GM20431 (cell line): Measurements from ENCODE around the gene VPS26B.
"Not testable (repeated sequence)": the region's sequence is repeated elsewhere in the genome, so short reads cannot be mapped to it uniquely, and the experiment has no call there.

ENCODE experiments used
- in situ Hi-C: fragments of 300-500 bp; cut with MseI, MboI; formaldehyde crosslinking; loops from one replicate; pipeline ENCODE4 v1.15.0; 2020; ENCODE audit warnings: low sequenced_read_pairs; ENCODE audit not compliant: unreplicated experiment

Gene VPS26B

DNA sequence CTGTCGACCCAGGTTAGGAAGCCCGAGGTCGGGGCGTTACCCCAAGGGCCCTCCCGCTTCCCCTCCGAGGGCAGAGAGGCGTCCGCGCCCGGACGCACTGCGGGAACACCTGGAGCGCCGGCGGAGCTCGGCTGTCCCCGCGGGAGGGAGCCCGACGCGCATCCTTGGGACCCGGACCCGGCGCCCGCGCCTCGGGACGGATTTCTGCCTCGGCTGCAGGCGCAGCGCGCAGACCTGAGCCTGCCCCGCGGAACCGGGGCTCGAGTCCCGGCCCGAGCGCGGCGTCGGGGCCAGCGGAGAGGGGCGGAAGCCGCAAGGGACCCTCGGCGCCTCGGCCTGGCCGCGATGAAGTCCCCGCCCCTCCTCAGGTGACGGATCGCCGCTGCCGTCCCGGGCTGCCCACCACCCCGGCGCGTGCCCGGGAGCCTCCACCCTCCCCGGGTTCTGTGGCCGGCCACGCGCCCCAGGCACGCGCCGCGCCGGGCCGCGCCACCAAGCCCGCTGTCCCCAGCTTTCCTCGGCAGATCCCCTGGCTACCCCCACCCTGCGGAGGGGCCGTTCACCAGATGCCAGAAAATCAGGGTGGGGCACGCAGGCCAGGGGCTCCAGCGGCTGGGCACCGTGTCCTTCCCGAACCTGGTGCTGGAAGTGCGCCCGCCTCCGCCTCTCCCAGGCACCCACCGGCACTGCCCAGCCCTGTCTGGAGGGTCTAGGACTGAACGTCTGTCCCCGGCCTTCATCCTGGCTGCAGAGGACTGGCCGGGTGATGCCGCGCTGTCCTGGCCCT, 52.1 kb downstream of the VPS26B start:
- in situ Hi-C loops = no loop called here

GRCh38 chr11:134277183-134278001, 52.9 kb downstream of the VPS26B start:
- in situ Hi-C loops = no loop called here

DNA sequence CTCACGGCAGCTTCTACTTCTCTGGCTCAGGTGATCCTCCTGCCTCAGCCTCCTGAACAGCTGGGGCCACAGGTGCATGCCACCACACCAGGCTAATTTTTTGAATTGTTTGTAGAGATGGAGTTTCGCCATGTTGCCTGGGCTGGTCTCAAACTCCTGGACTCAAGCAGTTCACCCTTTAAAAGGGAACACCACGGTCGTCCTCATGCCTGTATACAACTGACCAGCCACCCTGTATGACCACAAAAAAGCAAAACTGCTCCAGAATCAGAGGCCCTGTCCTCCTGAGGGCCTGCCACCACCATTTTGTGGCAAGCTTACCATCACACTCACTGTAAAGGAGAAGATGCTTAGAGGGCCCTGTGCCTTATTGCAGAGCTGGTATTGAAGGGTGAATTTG, 53.9 kb downstream of the VPS26B start:
- in situ Hi-C loops = no loop called here

GRCh38 chr11:134281635-134282034, 57.2 kb downstream of the VPS26B start:
- in situ Hi-C loops = not testable (repeated sequence)

DNA sequence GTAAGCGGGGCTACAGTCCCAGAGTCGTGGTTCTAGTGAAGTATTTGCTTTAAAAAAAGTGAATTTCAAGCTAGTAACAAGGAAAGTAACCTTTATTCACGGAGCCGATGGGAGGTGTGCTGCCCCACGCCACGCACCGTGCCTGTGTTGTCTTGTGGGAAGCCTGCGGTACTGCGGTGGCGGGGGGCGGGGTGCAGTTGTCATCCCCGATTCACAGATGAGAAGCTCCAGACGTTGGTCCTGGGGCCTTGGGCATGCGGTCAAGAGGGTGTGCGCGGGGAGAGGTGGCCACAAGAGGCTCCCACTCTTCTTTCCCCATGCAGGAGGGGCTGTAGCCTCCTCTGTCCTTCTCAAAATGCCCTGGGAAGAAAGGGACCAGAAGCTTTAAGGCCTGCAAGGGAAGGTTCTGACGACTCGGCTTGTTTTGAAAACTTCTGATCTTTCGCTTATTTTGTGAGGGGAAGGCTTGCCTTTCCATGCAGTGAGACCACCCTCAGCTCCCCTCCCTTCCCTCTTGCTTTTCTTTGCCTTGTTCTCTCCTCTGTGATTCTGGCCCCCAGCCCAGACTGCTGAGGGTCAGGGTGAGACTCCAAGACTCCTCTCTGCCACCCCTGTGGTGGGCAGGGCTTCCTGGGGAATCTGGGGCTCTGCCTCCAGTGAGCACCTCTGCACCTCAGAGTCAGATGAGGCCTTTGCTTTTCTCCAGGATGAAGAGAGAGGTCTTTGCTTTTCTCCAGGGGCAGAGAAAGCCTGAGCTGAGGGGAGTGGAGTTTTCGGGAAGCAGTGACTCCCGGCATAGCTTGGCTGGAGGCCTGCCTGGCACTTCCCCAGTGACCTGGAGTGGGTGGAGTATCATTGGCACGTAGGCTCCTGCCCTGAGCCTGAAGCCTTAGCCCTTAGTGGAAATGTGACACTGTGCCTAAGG, 57.9 kb downstream of the VPS26B start:
- in situ Hi-C loops = no loop called here

GRCh38 chr11:134283461-134284230, 59.2 kb downstream of the VPS26B start:
- in situ Hi-C loops = no loop called here

GRCh38 chr11:134284349-134284748, 59.9 kb downstream of the VPS26B start:
- in situ Hi-C loops = not testable (repeated sequence)

GRCh38 chr11:134287561-134287960, 63.1 kb downstream of the VPS26B start:
- in situ Hi-C loops = no loop called here

GRCh38 chr11:134288486-134288885, 64.0 kb downstream of the VPS26B start:
- in situ Hi-C loops = no loop called here

GRCh38 chr11:134289167-134289566, 64.7 kb downstream of the VPS26B start:
- in situ Hi-C loops = no loop called here

DNA sequence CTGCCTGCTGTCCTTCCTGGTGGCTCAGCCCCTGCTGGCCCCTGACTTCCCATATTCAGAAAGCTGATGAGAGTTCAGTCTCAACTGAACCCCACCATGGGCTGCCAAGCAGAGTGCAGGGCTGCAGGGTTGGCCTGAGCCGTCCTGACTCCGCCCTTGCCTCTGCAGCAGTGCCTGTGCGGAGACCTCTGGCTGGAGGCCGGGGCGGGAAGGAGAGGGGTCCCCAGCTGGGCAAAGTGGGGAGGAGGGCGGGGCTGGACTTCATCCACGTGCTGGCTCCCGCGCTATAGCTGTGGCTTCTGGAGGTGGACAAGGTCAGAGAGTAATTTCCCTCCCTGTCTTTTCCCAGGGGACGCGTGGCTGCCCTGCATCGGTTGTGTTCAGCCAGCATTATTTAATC, 65.3 kb downstream of the VPS26B start:
- in situ Hi-C loops = no loop called here

- in situ Hi-C loops = no loop called here
Observed at GRCh38 chr11:134290646-134291045, 66.2 kb downstream of the VPS26B start.

GRCh38 chr11:134291196-134291595, 66.7 kb downstream of the VPS26B start:
- in situ Hi-C loops = no loop called here

- in situ Hi-C loops = no loop called here
Observed at GRCh38 chr11:134292661-134293060, 68.2 kb downstream of the VPS26B start.

GRCh38 chr11:134293119-134294113, 68.9 kb downstream of the VPS26B start:
- in situ Hi-C loops = no loop called here

GRCh38 chr11:134294664-134295063, 70.2 kb downstream of the VPS26B start:
- in situ Hi-C loops = no loop called here
